CD4-positive, alpha-beta T cell treated with Interleukin-12 subunit alpha and Interleukin-12 subunit beta, for 1 hour (primary cell): Measurements from ENCODE around the gene FBXL7.

ENCODE experiments used
- DNase-seq: peaks from one replicate; pipeline ENCODE4 v3.0.0-alpha.2; 2020

The FBXL7 gene

GRCh38 chr5:15787681-15788080 lies 287.7 kb downstream of the FBXL7 start:
- no peak for DNase-seq

- no peak for DNase-seq
Measured at GRCh38 chr5:15789642-15790041, 289.7 kb downstream of the FBXL7 start.

DNA sequence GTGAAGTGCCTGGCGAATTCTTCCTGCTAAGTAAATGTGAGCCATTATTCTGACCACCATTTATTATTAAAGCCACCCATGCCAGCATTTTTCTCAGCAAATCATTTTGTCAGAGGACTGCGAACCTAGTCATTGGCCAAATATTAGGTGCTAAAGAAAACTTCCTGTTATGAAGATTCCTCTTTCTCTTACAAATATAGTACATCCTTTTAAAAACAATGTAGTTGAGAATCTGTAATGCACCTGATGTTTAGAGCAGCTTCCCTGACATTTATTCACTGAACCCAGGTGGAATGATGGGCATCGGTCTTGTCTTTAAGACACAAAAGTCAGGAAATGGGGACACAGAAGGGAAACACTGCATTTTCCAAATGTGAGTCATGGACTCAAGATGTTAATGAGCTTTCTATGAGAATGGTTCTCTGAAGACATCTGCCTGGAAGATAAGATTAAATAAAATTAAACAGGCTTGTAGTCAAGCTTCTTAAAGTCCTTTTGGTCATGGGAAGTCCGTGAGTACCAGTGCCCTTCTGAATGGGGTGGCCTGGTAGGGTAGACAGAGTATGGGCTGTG lies 290.6 kb downstream of the FBXL7 start:
- no peak for DNase-seq

DNA sequence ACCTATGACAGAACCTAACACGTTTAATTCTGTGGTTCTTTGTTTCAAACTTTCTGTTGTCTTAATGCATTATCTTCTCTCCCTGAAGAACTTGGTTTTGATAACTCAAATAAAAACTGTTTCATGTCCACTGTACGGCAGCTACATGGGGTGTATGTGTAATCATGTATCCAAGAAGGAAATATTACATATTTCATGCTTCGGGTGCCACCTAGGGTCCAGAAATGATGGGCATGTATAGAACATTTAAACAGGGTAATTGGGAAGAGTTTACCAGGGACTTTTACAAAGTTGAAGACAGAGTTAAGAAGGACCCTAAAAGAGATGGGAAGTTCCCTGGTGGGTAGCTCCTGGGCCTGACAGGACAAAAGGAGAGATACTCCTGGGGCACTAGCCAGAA lies 291.3 kb downstream of the FBXL7 start:
- no peak for DNase-seq

DNA sequence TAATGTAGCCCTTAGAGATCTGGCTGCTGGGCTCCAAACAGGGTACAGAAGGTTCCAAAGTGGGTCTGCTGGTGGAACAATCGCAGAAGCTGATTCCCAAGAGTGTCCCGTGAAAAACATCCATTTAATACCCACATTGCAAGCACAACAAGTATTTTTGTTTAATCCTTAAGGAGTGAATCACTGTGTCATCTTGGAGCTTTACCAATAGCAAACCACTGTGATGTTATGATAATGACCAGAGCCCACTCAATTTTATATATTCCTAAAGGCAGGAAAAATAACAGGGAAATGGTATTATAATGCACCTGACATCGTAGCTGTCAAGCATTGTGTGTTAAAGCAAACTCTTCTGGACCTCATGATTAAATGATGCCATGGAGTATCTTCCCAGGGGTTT lies 291.9 kb downstream of the FBXL7 start:
- no peak for DNase-seq

GRCh38 chr5:15794052-15794985 lies 294.3 kb downstream of the FBXL7 start:
- no peak for DNase-seq

DNA sequence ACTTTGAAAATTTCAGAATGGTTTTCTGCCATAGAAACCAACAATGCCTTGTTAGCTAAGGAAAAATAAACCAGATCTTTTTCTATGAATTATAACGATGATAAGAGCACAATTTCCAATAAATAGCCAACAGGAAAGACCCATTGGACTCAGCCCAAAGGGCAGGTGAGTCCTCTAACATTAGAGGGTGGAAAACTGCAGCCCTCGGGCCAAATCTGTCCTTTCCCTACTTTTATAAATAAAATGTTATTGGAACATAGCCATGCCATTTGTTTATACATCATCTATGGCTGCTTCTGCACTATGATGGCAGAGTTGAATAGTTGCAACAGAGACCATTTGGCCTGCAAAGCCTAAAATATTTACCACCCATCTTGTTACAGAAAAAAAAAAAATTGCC lies 296.1 kb downstream of the FBXL7 start:
- no peak for DNase-seq

DNA sequence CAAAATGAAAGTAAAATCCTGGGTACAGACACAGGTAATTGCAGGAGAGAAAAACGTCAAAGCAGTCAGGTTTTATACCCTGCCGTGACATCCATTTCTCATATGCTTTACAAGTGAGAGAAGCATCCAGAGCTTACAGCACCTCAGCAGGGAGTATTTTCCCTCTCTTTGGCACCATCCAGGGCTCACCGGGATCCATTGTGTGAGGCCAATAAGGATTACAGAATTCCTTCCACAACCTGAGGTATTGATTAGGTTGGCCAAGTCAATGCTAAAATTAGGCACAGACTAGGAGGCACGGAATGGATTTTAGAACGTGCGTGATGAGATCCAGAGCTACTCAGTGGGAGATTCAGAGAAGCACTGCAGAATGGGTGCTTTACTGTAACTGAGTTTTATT lies 296.6 kb downstream of the FBXL7 start:
- no peak for DNase-seq

DNA sequence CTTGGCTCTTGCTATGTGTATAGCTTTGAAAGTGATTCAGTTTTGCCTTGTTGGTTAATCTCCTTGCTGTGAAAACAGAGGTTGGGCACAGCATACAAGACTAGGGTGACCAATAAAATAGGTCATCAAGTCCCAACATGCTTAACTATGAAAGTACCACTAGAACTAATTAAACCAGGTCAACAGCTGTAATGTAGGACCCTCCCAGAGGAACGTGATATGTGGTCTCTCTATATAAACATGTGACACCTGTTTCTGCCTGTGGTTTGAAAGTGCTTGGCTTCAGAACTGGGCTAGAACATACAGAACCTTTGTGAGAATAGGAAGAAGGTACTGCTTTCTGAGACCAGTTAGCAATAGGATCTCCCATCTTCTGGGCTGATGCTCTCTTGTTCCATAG lies 297.1 kb downstream of the FBXL7 start:
- DNase-seq: no peak

GRCh38 chr5:15798006-15798405 lies 298.0 kb downstream of the FBXL7 start:
- DNase-seq: no peak

GRCh38 chr5:15799014-15799413 lies 299.0 kb downstream of the FBXL7 start:
- no peak for DNase-seq

- DNase-seq: no peak
Measured at GRCh38 chr5:15799612-15800011, 299.6 kb downstream of the FBXL7 start.

- DNase-seq: no peak
Measured at GRCh38 chr5:15803280-15803679, 303.3 kb downstream of the FBXL7 start.

GRCh38 chr5:15806613-15807012 lies 306.6 kb downstream of the FBXL7 start:
- no peak for DNase-seq

DNA sequence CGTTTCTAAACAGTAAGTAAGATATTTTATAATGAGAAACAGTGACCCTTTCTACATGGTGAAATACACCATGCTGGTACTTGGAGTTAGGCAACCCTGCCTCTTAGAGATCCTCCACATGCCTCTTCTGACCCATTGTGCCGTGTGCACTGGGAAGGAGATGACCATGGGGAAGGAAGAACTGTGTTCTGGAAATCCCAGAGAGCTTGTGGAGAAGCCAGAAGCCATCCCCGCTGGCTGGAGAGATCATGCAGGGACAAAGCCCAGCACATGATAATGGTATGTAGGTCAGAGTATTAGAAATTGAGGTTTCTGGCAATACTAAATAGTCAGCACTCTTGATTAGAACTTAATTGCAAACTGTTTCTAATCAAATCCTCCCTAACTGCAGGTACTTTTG lies 307.3 kb downstream of the FBXL7 start:
- DNase-seq: no peak

- no peak for DNase-seq
Measured at GRCh38 chr5:15807871-15808270, 307.9 kb downstream of the FBXL7 start.

DNA sequence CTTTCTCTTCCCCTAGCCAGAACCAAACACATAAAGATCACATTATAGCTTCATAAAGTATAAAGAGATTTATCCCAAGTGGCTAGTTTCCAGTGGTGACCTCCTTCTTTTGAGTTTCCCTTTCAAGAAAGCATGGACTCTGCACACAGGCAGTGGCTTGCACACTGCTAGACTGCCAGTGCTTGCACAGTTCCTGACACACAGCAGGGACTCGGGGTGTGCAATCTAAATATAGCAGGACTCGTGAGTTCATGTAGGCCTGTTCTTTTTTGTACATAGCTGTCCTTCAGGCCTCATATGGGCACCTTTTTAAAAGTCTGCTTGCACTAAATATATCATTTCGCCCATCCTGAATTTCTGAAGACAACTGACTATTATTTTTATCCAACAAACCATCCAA lies 308.6 kb downstream of the FBXL7 start:
- no peak for DNase-seq

GRCh38 chr5:15819617-15820016 lies 319.6 kb downstream of the FBXL7 start:
- DNase-seq: no peak

- no peak for DNase-seq
Measured at GRCh38 chr5:15821506-15821905, 321.5 kb downstream of the FBXL7 start.

DNA sequence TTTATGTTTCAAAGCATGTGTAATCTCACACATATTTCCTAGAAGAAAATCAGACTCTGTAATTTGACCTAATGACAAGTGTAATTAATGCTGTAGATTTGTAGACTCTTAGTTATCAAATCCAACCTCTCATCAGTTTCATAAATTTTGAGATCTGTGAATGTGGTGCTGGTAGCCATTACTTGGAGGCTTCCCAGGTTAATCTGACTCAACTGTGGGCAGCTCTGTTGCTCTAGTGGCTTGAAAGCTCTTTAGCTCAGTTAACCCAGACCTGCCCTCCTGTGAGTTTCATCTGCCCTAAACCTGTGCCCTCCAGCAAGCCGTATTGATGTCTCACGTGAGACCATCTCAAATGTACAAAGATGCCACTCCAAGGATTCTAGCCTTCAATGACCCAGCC lies 323.4 kb downstream of the FBXL7 start:
- DNase-seq: no peak

- no peak for DNase-seq
Measured at GRCh38 chr5:15827741-15828140, 327.8 kb downstream of the FBXL7 start.

GRCh38 chr5:15831408-15831807 lies 331.4 kb downstream of the FBXL7 start:
- no peak for DNase-seq

- no peak for DNase-seq
Measured at GRCh38 chr5:15833365-15833764, 333.4 kb downstream of the FBXL7 start.

GRCh38 chr5:15834596-15835245 lies 334.7 kb downstream of the FBXL7 start:
- DNase-seq: no peak
